AG09319 (cell line): ENCODE measurements around the gene SLC12A6.

Source experiments
- DNase-seq: peaks from one replicate; pipeline ENCODE4 v3.0.0-alpha.2; 2010; ENCODE audit warnings: low read depth; ENCODE audit errors: extremely low read depth
- TF ChIP-seq, protein P1 (sequence below): IDR thresholded peaks from 2 replicates; pipeline ENCODE4 v1.5.1; 2011; ENCODE audit warnings: low read depth, mild to moderate bottlenecking, inconsistent platforms, low read length, moderate library complexity

Gene SLC12A6

DNA sequence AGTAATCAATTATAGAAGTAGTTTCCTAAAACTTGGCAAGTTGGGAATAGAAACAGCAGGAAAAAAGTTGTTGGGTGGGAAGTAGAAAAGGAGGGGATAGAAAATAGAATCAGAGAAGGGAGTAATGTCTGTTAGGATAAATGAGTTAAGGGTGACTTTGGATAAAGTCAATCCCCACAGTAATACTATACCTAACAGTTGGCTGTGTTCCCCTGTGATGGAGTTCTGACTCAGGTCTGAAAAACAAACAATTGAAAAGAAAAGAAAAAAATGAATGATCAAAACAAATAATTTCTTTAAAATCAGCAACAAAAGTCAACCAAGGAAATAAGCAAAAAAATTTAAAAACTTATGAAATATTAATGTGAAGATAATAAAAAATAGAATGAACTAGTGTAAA is 62.4 kb downstream of the SLC12A6 start:
- TF ChIP-seq, protein P1, sequence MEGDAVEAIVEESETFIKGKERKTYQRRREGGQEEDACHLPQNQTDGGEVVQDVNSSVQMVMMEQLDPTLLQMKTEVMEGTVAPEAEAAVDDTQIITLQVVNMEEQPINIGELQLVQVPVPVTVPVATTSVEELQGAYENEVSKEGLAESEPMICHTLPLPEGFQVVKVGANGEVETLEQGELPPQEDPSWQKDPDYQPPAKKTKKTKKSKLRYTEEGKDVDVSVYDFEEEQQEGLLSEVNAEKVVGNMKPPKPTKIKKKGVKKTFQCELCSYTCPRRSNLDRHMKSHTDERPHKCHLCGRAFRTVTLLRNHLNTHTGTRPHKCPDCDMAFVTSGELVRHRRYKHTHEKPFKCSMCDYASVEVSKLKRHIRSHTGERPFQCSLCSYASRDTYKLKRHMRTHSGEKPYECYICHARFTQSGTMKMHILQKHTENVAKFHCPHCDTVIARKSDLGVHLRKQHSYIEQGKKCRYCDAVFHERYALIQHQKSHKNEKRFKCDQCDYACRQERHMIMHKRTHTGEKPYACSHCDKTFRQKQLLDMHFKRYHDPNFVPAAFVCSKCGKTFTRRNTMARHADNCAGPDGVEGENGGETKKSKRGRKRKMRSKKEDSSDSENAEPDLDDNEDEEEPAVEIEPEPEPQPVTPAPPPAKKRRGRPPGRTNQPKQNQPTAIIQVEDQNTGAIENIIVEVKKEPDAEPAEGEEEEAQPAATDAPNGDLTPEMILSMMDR = no peak
- DNase-seq = no peak

DNA sequence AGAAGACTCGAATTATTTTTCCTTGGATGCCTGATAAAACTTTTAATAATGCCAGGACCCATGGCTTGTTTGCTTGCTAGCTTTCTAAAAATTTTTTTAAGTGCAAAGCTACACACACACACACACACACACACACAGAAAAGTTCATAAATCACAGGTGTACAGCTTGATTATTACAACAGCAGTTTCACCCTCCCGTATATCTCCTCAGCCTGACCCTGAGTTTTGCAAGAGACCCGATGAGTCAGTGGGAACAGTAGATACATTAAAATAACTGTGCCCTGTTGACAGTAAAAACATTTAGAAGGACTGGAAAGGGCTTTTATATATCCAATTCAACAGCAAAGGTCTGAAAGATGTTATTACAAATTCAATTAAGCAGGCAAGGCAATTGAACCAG is 66.1 kb downstream of the SLC12A6 start:
- TF ChIP-seq, protein P1 = no peak
- peak; percentile 10 for DNase-seq

DNA sequence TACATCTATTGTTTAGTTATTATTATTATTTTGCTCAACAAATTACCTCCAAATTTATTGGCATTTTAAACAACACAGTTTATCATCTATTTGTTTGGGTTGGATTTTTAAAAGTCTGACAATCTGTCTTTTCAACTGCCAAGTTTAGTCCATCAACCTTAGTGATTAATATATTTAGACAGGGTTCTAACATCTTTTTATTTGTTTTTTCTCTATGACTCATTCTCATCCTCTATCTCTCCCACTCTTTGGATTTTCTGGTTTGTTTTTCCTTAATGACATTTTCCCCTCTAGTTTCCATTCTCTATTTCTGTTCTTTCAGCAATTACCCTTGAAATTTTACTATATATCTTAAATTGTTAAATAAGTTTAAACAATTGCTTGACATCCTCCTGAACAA is 70.8 kb downstream of the SLC12A6 start:
- TF ChIP-seq, protein P1 = no peak
- no peak for DNase-seq

DNA sequence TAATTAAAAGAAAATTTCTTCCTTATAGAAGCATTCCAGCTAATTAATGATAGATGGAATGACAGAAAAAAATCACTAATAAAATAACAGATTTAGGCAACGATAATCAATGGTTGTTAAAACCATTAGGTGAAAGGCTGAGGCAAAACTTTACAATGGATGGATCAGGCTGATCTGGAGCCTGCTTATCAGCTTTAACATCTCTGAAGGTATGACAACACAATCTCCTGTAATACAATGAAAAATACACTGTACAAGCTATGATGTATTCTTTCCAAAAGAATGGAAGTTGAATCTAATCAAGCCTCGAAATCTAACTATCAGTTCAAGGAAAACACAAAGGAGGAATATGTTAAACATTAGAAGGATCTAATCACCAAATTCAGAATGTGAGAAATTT is 73.5 kb downstream of the SLC12A6 start:
- no peak for DNase-seq
- TF ChIP-seq, protein P1 = no peak

DNA sequence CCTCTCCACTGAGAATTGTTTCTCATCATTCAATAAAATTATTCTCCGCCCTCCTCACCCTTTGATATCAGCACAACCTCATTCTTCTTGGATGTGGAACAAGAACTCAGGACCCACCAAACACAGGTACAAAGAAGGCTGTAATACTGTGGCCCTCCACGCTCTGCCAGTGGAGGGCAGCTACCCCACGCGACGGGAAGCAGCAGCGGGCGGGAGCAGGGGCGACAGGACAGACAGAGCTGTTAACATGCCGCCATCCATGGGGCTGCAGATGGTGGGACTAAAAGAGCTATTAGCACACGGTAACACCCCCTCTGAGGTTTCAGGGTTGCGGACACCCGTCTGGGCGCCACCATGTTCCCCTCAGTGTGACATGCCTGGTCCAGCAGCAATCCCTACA is 75.2 kb downstream of the SLC12A6 start:
- TF ChIP-seq, protein P1 = no peak
- no peak for DNase-seq

DNA sequence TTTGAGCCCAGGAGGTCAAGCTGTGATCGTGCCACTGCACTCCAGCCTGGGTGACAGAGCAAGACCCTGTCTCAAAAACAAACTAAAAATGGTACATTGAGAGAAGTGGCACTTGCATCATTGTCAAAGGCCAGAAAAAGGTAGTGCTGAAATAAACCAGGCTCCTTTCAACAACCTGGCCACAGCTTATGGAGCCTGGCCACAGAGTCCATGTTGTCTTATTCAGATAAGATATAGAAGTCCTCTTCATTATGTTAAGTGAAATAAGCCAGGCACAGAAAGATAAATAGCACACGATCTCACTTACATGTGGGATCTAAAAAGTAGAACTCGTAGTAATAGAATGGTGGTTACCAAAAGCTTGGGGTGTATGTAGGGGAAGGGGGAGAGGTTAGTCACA is 78.0 kb downstream of the SLC12A6 start:
- DNase-seq = no peak
- TF ChIP-seq, protein P1 = no peak

DNA sequence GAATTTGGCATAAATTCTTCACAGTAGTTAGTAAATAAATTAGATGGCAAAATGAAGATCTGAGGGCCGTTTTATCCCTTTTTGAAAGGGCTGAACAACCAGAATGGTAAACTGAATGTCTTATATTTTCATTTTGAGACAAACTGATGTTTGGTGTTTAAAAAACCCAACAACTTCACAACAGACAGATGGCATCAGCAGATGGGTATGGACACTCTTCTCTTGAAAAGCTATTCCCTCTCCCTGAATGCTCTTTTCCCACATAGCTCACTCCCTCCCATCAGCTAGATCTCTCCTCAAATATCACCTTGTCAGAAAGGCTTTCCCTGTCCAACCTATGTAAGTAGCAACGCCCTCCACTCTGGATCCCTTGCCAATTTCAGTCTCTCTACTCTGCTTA is 79.4 kb downstream of the SLC12A6 start:
- TF ChIP-seq, protein P1 = no peak
- DNase-seq = no peak
